ENCODE data around the gene TAS2R9. TPM values are rescaled to one million over a fixed set of nuclear protein-coding genes. Genes with fewer than 3 reads are reported as not detected.

TAS2R9 gene
- total and polyA plus RNA-seq, 2 of the 13 experiments (the other 11 are each of a cell fraction or from before 2014, with no cell fraction given): 0.11 TPM; not detected in 1

DNA sequence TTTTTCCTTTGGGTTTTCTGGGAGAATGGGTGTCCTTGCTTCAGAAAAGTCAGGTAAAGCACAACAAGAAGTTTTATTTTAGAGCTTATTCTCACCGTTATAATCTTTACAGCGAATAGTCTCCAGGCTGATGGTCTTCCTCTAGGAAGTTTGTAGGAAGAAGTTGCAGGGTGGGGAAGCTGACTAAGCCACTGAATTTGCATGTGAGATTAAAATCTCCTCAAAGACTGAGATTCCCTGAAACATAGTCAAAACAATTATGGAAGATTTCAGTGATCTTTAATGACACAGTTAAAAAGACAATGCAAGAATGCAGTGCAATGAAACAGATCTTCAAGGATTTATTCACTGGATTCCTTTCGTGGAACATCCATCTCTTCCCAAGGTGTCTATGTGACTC is 15.0 kb upstream of the TAS2R9 start:
- intact Hi-C loops (cut with micrococcal nuclease; ENCODE audit: unreplicated experiment): no loop called here
- no peak for ATAC-seq

More for the DNA sequence above, 15.0 kb upstream of the TAS2R9 start:
- Histone ChIP-seq H3K9me3 (ENCODE audit: low read length) (no peaks in the 10 kb centered on the region), H3K79me2 (ENCODE audit: insufficient read depth, low read length) (no peaks in the 10 kb centered on the region), H3K27ac (ENCODE audit: extremely low read length, insufficient read depth, low read length) (no peak overlapping the region), H3K4me2 (ENCODE audit: low read depth, low read length) (no peak overlapping the region), H3K4me1 (ENCODE audit: insufficient read depth, low read length) (no peaks in the 10 kb centered on the region), H3K36me3 (replicated peaks in 1 of 2; ENCODE audit: control insufficient read depth in 1 of 2, insufficient read depth in 2 of 2, low read length in 2 of 2) (no peaks in the 10 kb centered on the region), H4K20me1 (ENCODE audit: insufficient read depth, low read length) (no peaks in the 10 kb centered on the region), H3K27me3 (ENCODE audit: control insufficient read depth in 1 of 2, insufficient read depth in 2 of 2, low read length in 2 of 2) (no peaks in the 10 kb centered on the region), H2AFZ (ENCODE audit: low read length) (no peak overlapping the region), H3K4me3 (replicated peaks in 1 of 3; ENCODE audit: insufficient read depth in 1 of 3, low read depth in 2 of 3, low read length in 3 of 3) (no peak overlapping the region), H3K9ac (ENCODE audit: insufficient read depth, low read depth, low read length) (no peak overlapping the region)
- in situ Hi-C loops (cut with HindIII; ENCODE audit: extremely low pct_ligation_motif_present, low pct_unique_long_range_greater_than_20kb): no loop called here
- CTCF ChIA-PET (ENCODE audit: low intra/inter-chr PET ratio, low total read pairs): no interaction called here
- no TSS peak for BruUV-seq (replicated peaks)
- DNase-seq (ENCODE audit: low spot score) (no peak), FAIRE-seq (no peak)
- no peak for TF ChIP-seq PHF20 (CRISPR knock-in tag; IDR thresholded peaks at IDR 0.05)
- TF ChIP-seq, protein P1, sequence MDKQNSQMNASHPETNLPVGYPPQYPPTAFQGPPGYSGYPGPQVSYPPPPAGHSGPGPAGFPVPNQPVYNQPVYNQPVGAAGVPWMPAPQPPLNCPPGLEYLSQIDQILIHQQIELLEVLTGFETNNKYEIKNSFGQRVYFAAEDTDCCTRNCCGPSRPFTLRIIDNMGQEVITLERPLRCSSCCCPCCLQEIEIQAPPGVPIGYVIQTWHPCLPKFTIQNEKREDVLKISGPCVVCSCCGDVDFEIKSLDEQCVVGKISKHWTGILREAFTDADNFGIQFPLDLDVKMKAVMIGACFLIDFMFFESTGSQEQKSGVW (CRISPR knock-in tag; IDR thresholded peaks at IDR 0.05; ENCODE audit: borderline replicate concordance): no peak
- TF ChIP-seq, protein P2, sequence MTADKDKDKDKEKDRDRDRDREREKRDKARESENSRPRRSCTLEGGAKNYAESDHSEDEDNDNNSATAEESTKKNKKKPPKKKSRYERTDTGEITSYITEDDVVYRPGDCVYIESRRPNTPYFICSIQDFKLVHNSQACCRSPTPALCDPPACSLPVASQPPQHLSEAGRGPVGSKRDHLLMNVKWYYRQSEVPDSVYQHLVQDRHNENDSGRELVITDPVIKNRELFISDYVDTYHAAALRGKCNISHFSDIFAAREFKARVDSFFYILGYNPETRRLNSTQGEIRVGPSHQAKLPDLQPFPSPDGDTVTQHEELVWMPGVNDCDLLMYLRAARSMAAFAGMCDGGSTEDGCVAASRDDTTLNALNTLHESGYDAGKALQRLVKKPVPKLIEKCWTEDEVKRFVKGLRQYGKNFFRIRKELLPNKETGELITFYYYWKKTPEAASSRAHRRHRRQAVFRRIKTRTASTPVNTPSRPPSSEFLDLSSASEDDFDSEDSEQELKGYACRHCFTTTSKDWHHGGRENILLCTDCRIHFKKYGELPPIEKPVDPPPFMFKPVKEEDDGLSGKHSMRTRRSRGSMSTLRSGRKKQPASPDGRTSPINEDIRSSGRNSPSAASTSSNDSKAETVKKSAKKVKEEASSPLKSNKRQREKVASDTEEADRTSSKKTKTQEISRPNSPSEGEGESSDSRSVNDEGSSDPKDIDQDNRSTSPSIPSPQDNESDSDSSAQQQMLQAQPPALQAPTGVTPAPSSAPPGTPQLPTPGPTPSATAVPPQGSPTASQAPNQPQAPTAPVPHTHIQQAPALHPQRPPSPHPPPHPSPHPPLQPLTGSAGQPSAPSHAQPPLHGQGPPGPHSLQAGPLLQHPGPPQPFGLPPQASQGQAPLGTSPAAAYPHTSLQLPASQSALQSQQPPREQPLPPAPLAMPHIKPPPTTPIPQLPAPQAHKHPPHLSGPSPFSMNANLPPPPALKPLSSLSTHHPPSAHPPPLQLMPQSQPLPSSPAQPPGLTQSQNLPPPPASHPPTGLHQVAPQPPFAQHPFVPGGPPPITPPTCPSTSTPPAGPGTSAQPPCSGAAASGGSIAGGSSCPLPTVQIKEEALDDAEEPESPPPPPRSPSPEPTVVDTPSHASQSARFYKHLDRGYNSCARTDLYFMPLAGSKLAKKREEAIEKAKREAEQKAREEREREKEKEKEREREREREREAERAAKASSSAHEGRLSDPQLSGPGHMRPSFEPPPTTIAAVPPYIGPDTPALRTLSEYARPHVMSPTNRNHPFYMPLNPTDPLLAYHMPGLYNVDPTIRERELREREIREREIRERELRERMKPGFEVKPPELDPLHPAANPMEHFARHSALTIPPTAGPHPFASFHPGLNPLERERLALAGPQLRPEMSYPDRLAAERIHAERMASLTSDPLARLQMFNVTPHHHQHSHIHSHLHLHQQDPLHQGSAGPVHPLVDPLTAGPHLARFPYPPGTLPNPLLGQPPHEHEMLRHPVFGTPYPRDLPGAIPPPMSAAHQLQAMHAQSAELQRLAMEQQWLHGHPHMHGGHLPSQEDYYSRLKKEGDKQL (CRISPR knock-in tag; IDR thresholded peaks at IDR 0.05; ENCODE audit: low read depth): no peak
- TF ChIP-seq ZSCAN22 (CRISPR knock-in tag; IDR thresholded peaks at IDR 0.05): no peak
- TF ChIP-seq, protein P3, sequence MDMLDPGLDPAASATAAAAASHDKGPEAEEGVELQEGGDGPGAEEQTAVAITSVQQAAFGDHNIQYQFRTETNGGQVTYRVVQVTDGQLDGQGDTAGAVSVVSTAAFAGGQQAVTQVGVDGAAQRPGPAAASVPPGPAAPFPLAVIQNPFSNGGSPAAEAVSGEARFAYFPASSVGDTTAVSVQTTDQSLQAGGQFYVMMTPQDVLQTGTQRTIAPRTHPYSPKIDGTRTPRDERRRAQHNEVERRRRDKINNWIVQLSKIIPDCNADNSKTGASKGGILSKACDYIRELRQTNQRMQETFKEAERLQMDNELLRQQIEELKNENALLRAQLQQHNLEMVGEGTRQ (IDR thresholded peaks at IDR 0.05; ENCODE audit: low read depth, low read length): no peak
- TF ChIP-seq, protein P3 (CRISPR knock-in tag; IDR thresholded peaks at IDR 0.05; ENCODE audit: borderline replicate concordance): no peak
- TF ChIP-seq KDM2A (CRISPR knock-in tag; IDR thresholded peaks at IDR 0.05; ENCODE audit: borderline replicate concordance, low read depth): no peak
- no peak for TF ChIP-seq ZNF605 (CRISPR knock-in tag; IDR thresholded peaks at IDR 0.05)
- no peak for TF ChIP-seq ZNF792 (CRISPR knock-in tag; IDR thresholded peaks at IDR 0.05)
- POLR2A ChIA-PET: no interaction called here
- WGBS (ENCODE audit: low lambda C conversion rate): 78% methylated on average over 3 of the region's 3 CpGs
